ENCODE results near the gene SARDH.

The SARDH gene

DNA sequence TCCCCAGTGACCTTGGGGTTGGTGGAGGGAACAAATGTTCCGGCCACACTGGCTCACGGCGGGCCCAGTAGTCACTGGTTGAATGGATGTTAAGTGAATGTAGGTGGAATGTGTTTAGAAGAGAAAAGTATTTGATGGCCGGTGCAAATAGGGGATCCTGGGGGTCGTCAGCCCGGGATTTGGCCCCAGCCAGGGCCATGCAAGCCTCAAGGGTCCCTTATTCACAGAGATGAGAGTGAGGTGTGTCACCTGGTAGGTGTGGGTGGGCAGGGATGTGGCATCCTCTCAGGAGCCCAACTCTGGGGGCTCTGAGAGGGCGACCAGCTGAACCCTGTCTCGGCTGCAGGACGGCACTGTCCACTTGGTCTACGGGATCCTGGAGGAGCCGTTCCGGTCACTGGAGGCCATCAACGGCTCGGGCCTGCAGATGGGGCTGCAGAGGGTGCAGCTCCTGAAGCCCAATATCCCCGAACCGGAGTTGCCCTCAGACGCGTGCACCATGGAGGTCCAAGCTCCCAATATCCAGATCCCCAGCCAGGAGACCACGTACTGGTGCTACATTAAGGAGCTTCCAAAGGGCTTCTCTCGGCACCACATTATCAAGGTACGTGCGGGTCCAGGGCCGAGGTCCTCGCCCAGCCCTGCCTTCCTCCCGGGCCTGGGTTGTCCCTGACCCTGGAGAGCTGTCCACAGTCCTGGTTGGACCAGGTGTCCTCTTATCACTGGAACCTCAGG, 96.1 kb downstream of the SARDH start:
- H3K36me3 Mint-ChIP-seq, result no peaks in the 10 kb centered on the region
- no peak for ATAC-seq
- no peak overlapping the region for H3K4me3 Mint-ChIP-seq
- H3K4me1 Mint-ChIP-seq, result no peaks in the 10 kb centered on the region
- H3K27me3 Mint-ChIP-seq, result peaks cover 57% of the 10 kb centered on the region
- no peak overlapping the region for H3K27ac Mint-ChIP-seq
- H3K9me3 Mint-ChIP-seq, result no peaks in the 10 kb centered on the region

GRCh38 chr9:133641396-133641655, 96.8 kb downstream of the SARDH start:
- ATAC-seq, result no peak
- no peaks in the 10 kb centered on the region for H3K36me3 Mint-ChIP-seq
- no peak overlapping the region for H3K27ac Mint-ChIP-seq
- H3K4me3 Mint-ChIP-seq, result no peak overlapping the region
- no peaks in the 10 kb centered on the region for H3K4me1 Mint-ChIP-seq
- peaks cover 64% of the 10 kb centered on the region for H3K27me3 Mint-ChIP-seq
- H3K9me3 Mint-ChIP-seq, result no peaks in the 10 kb centered on the region

DNA sequence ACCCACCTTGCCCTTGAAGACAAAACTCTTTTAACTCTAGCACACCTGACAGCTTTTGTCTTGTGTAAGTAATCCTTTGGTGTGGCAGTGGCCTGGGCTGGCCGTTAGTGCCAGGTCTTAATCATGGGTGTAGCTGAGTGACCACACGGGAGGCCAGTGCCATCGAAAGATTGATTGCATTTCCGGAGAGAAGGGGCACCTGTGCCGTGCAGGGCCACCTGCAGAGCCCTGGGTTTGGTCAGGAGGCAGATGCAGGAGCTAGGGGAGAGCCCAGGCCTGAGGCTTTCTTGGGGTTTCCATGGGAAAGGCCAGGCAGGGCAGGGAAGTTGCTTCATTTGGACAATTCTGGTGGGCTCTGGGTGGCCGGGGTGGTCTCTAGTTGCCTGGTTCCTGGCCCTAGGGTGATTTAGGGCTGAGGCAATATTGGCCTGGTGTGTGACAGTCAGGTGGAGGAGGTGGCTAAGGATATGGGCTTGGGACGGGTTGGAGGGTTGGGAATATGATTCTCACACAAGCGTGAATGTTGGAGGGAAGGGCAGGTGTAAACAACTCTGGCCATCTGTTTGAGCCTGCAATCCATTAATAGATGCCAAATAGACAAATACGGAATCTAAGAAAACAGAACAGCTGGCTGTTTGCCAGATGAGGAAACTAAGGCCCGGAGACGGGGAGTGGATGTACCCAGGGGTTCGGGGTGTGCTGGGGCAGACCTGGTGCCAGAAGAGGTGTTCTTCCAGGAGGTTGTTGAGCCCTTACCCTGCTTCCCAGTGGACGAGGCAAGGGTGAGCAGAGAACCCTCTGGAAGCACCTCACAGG, 97.4 kb downstream of the SARDH start:
- no peak for ATAC-seq
- Mint-ChIP-seq H3K4me3 (no peak overlapping the region), H3K36me3 (no peaks in the 10 kb centered on the region), H3K4me1 (no peaks in the 10 kb centered on the region), H3K9me3 (no peaks in the 10 kb centered on the region), H3K27me3 (peaks cover 68% of the 10 kb centered on the region), H3K27ac (no peak overlapping the region)

- no peak overlapping the region for H3K27ac Mint-ChIP-seq
- no peaks in the 10 kb centered on the region for H3K4me1 Mint-ChIP-seq
These were observed 98.0 kb downstream of the SARDH start for GRCh38 chr9:133640160-133640559.

DNA sequence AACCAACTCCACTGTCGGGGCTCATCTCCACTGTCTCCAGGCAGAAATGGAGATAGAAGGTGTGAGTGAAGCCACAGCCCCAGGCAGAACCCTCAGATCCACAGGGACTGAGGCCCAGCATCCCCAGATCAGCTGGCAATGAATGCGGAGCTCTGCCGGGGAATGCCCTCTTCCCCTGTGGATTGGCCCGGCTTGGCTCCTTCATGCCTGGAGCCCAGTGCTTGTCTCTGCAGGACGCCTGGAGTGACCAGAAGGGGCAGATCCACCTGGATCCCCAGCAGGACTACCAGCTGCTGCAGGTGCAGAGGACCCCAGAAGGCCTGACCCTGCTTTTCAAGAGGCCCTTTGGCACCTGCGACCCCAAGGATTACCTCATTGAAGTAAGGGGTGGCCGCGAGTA, 98.5 kb downstream of the SARDH start:
- H3K4me3 Mint-ChIP-seq, result no peak overlapping the region
- H3K27ac Mint-ChIP-seq, result no peak overlapping the region
- H3K4me1 Mint-ChIP-seq, result no peaks in the 10 kb centered on the region
- H3K9me3 Mint-ChIP-seq, result no peaks in the 10 kb centered on the region
- no peak for ATAC-seq
- H3K27me3 Mint-ChIP-seq, result peaks cover 73% of the 10 kb centered on the region
- no peaks in the 10 kb centered on the region for H3K36me3 Mint-ChIP-seq

More at GRCh38 chr9:133640160-133640559, 98.0 kb downstream of the SARDH start:
- Mint-ChIP-seq H3K27me3 (peaks cover 73% of the 10 kb centered on the region), H3K36me3 (no peaks in the 10 kb centered on the region), H3K9me3 (no peaks in the 10 kb centered on the region), H3K4me3 (no peak overlapping the region)
- ATAC-seq, result no peak

- no peaks in the 10 kb centered on the region for H3K9me3 Mint-ChIP-seq
- H3K4me1 Mint-ChIP-seq, result no peaks in the 10 kb centered on the region
- H3K27ac Mint-ChIP-seq, result no peak overlapping the region
- no peaks in the 10 kb centered on the region for H3K36me3 Mint-ChIP-seq
- H3K4me3 Mint-ChIP-seq, result no peak overlapping the region
- peaks cover 72% of the 10 kb centered on the region for H3K27me3 Mint-ChIP-seq
- no peak for ATAC-seq
These were observed 99.4 kb downstream of the SARDH start for GRCh38 chr9:133638711-133639110.

- no peak for ATAC-seq
- Mint-ChIP-seq H3K27ac (no peak overlapping the region), H3K9me3 (no peaks in the 10 kb centered on the region), H3K36me3 (no peaks in the 10 kb centered on the region), H3K27me3 (peaks cover 78% of the 10 kb centered on the region), H3K4me1 (no peaks in the 10 kb centered on the region), H3K4me3 (no peak overlapping the region)
These were observed 100.1 kb downstream of the SARDH start for GRCh38 chr9:133638076-133638475.

DNA sequence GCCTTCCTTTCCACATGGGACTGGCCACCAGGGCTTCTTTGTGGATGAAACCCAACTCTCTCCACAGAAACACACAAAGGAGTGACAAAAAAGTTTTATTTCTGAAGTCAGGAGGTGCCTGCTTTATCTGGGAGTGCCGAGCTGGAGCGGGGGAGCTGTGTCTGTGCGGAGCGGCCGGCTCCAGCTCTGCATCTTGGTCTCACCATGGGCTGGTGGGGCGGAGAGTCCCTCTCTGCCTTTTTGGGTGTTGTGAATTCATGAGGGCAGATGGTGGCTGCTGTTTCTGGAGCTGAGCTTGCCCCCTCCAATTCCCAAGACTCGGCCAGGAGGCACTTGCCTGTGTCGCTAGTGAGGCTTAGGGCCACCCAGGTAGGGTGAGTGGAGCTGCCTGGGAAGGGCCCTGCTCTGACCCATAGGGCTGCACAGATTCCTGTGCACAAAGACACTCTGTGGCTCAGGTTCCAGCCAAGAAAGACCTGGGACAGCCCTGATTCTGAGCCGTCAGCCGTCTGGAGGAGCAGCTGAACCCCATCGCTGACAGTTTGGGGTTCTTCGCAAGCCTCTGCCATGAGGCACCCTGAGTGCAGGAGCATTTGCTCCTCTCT, 100.6 kb downstream of the SARDH start:
- H3K4me3 Mint-ChIP-seq, result no peak overlapping the region
- no peaks in the 10 kb centered on the region for H3K4me1 Mint-ChIP-seq
- ATAC-seq, result no peak
- H3K27me3 Mint-ChIP-seq, result peaks cover 83% of the 10 kb centered on the region
- no peaks in the 10 kb centered on the region for H3K36me3 Mint-ChIP-seq
- H3K27ac Mint-ChIP-seq, result no peak overlapping the region
- no peaks in the 10 kb centered on the region for H3K9me3 Mint-ChIP-seq

GRCh38 chr9:133636902-133637301, 101.2 kb downstream of the SARDH start:
- Mint-ChIP-seq H3K4me3 (no peak overlapping the region), H3K27me3 (peaks cover 80% of the 10 kb centered on the region), H3K9me3 (no peaks in the 10 kb centered on the region), H3K27ac (no peak overlapping the region), H3K4me1 (no peaks in the 10 kb centered on the region), H3K36me3 (no peaks in the 10 kb centered on the region)
- ATAC-seq, result no peak

GRCh38 chr9:133635533-133636531, 102.3 kb downstream of the SARDH start, which contains the start of gene DBH:
Gene DBH, plus strand, starts transcription at chr9:133636363. Its CDS starts 9 bp downstream, at chr9:133636372.
- peaks cover 79% of the 10 kb centered on the region for H3K27me3 Mint-ChIP-seq
- H3K27ac Mint-ChIP-seq, result no peak within 1 kb of the TSS
- no peak for ATAC-seq
- no peak within 1 kb of the TSS for H3K4me3 Mint-ChIP-seq
- H3K4me1 Mint-ChIP-seq, result no peaks in the 10 kb centered on the region
- no peaks in the 10 kb centered on the region for H3K36me3 Mint-ChIP-seq
- no peaks in the 10 kb centered on the region for H3K9me3 Mint-ChIP-seq

DNA sequence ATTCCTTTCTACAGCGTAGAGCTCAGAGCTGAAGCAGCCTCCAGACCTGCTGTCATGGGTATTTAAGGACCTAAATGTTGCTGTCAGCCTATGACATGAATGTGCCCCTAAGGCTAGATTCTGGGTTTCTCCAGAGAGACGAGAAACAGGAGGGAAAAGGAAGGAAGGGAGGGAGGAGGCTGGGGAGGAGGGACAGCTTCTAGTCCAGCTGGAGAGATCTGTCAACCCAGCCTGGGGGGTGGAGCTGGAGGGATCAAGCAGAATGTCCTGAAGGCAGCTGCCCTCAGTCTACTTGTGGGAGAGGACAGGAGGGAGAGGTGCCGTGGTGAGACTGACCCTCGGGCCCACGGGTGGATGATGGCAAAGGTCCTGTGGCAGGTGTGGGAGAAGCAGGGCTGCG, 103.1 kb downstream of the SARDH start:
- peaks cover 78% of the 10 kb centered on the region for H3K27me3 Mint-ChIP-seq
- no peak overlapping the region for H3K4me3 Mint-ChIP-seq
- H3K4me1 Mint-ChIP-seq, result no peaks in the 10 kb centered on the region
- no peak for ATAC-seq
- H3K36me3 Mint-ChIP-seq, result no peaks in the 10 kb centered on the region
- H3K27ac Mint-ChIP-seq, result no peak overlapping the region
- no peaks in the 10 kb centered on the region for H3K9me3 Mint-ChIP-seq

DNA sequence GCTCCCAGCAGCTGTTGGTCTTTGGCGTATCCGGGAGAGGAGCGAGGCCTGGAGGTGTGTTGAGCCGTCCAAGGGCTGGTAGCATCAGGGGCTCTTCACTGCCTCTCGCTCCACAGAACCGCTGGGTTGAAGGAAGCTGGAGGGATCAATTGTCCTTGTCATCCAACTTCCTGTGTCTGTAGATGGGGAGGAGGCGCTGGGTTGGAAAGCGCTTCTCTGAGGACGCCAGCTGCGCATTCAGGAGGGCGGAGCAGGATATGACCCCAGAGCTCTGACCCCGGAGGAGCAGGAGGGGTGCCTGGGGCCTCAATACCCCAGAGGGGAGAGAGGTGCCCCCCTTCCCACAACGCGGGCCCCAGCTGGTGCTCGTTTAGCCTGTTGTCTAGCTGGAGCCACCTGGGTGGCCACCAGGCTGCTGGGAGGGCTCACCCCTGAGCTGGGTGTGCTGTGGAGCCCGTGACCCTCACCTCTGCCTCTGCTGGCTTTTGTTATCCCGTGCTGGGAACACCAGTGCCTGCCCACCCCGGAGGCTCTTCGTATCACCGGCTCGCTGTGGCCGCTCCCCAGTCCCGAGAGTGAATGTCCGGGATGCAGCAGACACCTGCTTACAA, 104.0 kb downstream of the SARDH start:
- no peak overlapping the region for H3K27ac Mint-ChIP-seq
- ATAC-seq, result no peak
- H3K4me3 Mint-ChIP-seq, result no peak overlapping the region
- H3K9me3 Mint-ChIP-seq, result no peaks in the 10 kb centered on the region
- H3K4me1 Mint-ChIP-seq, result no peaks in the 10 kb centered on the region
- peaks cover 69% of the 10 kb centered on the region for H3K27me3 Mint-ChIP-seq
- H3K36me3 Mint-ChIP-seq, result no peaks in the 10 kb centered on the region

- Mint-ChIP-seq H3K4me3 (no peak overlapping the region), H3K36me3 (no peaks in the 10 kb centered on the region), H3K9me3 (no peaks in the 10 kb centered on the region), H3K4me1 (no peaks in the 10 kb centered on the region), H3K27ac (no peak overlapping the region), H3K27me3 (peaks cover 67% of the 10 kb centered on the region)
- no peak for ATAC-seq
These were observed 104.5 kb downstream of the SARDH start for GRCh38 chr9:133633681-133634080.

DNA sequence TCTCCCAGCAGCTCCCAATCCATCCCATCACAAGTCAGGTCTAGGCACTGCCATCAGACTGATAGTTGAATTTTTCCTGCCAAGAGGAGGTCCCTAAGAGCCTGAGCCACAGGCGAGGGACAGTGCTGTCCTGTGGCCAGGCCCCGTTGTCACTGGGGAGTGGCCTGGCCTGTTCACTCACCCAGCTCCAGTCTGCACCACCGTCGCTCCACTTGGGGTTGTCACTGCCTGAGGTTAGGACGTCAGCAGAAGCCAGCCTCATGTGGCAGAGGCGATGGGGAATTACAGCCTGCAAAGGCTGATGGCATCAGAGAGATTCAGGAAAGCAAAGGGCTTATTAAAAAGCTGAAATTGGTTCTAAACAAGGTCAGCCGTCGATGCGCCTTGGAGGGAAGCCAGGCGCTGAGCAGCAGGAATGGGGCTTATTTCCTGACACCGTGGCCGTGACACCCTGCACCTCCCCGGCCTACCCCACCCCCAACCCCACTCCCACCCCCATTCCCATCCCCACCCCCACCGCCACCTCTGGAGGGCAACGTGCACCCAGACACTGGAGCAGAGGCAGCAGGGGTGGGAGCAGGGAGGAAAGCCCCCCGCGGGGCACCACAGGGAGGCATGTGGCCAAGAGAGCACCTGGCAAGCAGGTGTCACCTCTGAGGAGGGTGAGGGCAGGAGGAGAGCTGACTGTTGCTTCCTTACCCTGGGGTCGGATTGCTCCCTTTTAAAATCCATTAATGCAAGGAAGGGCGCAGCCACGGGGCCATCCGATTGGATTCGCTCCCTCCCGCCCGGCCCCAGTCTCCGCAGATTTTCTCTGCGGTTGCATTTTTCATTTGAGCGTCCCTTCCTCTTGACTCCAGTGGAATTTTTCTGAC, 105.1 kb downstream of the SARDH start:
- no peak overlapping the region for H3K4me3 Mint-ChIP-seq
- no peak overlapping the region for H3K27ac Mint-ChIP-seq
- H3K9me3 Mint-ChIP-seq, result no peaks in the 10 kb centered on the region
- no peak for ATAC-seq
- no peaks in the 10 kb centered on the region for H3K4me1 Mint-ChIP-seq
- no peaks in the 10 kb centered on the region for H3K36me3 Mint-ChIP-seq
- H3K27me3 Mint-ChIP-seq, result peaks cover 61% of the 10 kb centered on the region
